Measurements from ENCODE around the gene RAPGEF1.

The RAPGEF1 gene

GRCh38 chr9:131639769-131640437 is 100.0 kb downstream of the RAPGEF1 start:
- TF ChIP-seq, protein P1, sequence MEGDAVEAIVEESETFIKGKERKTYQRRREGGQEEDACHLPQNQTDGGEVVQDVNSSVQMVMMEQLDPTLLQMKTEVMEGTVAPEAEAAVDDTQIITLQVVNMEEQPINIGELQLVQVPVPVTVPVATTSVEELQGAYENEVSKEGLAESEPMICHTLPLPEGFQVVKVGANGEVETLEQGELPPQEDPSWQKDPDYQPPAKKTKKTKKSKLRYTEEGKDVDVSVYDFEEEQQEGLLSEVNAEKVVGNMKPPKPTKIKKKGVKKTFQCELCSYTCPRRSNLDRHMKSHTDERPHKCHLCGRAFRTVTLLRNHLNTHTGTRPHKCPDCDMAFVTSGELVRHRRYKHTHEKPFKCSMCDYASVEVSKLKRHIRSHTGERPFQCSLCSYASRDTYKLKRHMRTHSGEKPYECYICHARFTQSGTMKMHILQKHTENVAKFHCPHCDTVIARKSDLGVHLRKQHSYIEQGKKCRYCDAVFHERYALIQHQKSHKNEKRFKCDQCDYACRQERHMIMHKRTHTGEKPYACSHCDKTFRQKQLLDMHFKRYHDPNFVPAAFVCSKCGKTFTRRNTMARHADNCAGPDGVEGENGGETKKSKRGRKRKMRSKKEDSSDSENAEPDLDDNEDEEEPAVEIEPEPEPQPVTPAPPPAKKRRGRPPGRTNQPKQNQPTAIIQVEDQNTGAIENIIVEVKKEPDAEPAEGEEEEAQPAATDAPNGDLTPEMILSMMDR (conservative IDR thresholded peaks at IDR 0.05; ENCODE audit: low read depth) = no peak
- H3K27ac ChIP-seq = peak overlapping the region; percentile 73
- POLR2A ChIA-PET (ENCODE audit: low non-redundant PET) = no interaction called here
- CTCF ChIA-PET = interaction anchor here (0.6 to 1.0 kb wide), 3 partner anchors 90 to 526 kb away, joined by 3 to 4 read pairs (median 3); no protein-coding TSS in a partner anchor
- peak; percentile 54 for DNase-seq (ENCODE audit: low spot score)

GRCh38 chr9:131636593-131636992 is 103.3 kb downstream of the RAPGEF1 start:
- no peak for DNase-seq (ENCODE audit: low spot score)
- POLR2A ChIA-PET (ENCODE audit: low non-redundant PET) = no interaction called here
- CTCF ChIA-PET = interaction anchor here (1.0 kb wide), 1 partner anchor 33 kb away, joined by 3 read pairs; no protein-coding TSS in a partner anchor
- peak overlapping the region; percentile 64 for H3K27ac ChIP-seq
- TF ChIP-seq, protein P1 (conservative IDR thresholded peaks at IDR 0.05; ENCODE audit: low read depth) = no peak

DNA sequence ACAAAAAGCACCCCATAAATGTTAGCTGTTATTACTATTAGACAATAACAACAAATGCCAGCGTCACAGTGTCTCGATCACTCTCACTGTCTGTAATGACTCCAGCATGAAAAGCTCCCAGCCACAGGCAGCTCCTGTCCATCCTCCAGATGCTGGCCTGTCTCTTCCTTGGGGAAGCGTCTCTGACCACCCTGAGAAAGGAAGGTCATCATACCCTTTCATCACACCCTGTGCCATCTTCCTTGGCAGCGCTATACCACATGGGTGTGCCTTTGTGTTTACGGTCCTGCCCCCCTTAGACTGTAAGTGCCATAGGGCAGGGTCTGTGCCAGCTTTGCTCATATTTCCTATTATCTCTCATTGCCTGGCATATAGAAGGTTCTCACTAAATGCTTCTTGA is 104.0 kb downstream of the RAPGEF1 start:
- ChIA-PET CTCF (interaction anchor here (0.6 to 1.0 kb wide), 5 partner anchors 33 to 105 kb away, joined by 3 to 4 read pairs (median 3); no protein-coding TSS in a partner anchor), POLR2A (ENCODE audit: low non-redundant PET) (no interaction called here)
- no peak for DNase-seq (ENCODE audit: low spot score)
- TF ChIP-seq, protein P1 (conservative IDR thresholded peaks at IDR 0.05; ENCODE audit: low read depth) = no peak
- H3K27ac ChIP-seq = peak overlapping the region; percentile 98

GRCh38 chr9:131635285-131635684 is 104.6 kb downstream of the RAPGEF1 start:
- TF ChIP-seq, protein P1 (conservative IDR thresholded peaks at IDR 0.05; ENCODE audit: low read depth) = no peak
- CTCF ChIA-PET = interaction anchor here (0.6 to 0.9 kb wide), 4 partner anchors 66 to 365 kb away, joined by 3 to 4 read pairs (median 4); no protein-coding TSS in a partner anchor
- POLR2A ChIA-PET (ENCODE audit: low non-redundant PET) = no interaction called here
- peak overlapping the region; percentile 98 for H3K27ac ChIP-seq
- DNase-seq (ENCODE audit: low spot score) = peak; percentile 99

- CTCF ChIA-PET = interaction anchor here (0.6 to 1.8 kb wide), 3 partner anchors 42 to 176 kb away, joined by 3 to 6 read pairs (median 5); no protein-coding TSS in a partner anchor
- POLR2A ChIA-PET (ENCODE audit: low non-redundant PET) = interaction anchor here (0.7 kb wide), 1 partner anchor 29 kb away, joined by 4 read pairs; no protein-coding TSS in a partner anchor
- DNase-seq (ENCODE audit: low spot score) = peak; percentile 97
- peak overlapping the region; percentile 98 for H3K27ac ChIP-seq
- TF ChIP-seq, protein P1 (conservative IDR thresholded peaks at IDR 0.05; ENCODE audit: low read depth) = no peak
Measured at GRCh38 chr9:131633491-131634031, 106.3 kb downstream of the RAPGEF1 start.

- CTCF ChIA-PET = interaction anchor here (0.7 kb wide), 1 partner anchor 9 kb away, joined by 4 read pairs; no protein-coding TSS in a partner anchor
- H3K27ac ChIP-seq = 0 out of 2 replicates have a peak overlapping the region, but pooled peaks have one; percentile 4
- no peak for DNase-seq (ENCODE audit: low spot score)
- TF ChIP-seq, protein P1 (conservative IDR thresholded peaks at IDR 0.05; ENCODE audit: low read depth) = no peak
- POLR2A ChIA-PET (ENCODE audit: low non-redundant PET) = no interaction called here
Measured at GRCh38 chr9:131631306-131631705, 108.6 kb downstream of the RAPGEF1 start.

All from RWPE1 (cell line).